ENCODE data around the gene CLEC2L. TPM values are rescaled to one million over a fixed set of nuclear protein-coding genes. Genes with fewer than 3 reads are reported as not detected.

CLEC2L gene
- total RNA-seq, 1 donor from 2014 or later = not detected

DNA sequence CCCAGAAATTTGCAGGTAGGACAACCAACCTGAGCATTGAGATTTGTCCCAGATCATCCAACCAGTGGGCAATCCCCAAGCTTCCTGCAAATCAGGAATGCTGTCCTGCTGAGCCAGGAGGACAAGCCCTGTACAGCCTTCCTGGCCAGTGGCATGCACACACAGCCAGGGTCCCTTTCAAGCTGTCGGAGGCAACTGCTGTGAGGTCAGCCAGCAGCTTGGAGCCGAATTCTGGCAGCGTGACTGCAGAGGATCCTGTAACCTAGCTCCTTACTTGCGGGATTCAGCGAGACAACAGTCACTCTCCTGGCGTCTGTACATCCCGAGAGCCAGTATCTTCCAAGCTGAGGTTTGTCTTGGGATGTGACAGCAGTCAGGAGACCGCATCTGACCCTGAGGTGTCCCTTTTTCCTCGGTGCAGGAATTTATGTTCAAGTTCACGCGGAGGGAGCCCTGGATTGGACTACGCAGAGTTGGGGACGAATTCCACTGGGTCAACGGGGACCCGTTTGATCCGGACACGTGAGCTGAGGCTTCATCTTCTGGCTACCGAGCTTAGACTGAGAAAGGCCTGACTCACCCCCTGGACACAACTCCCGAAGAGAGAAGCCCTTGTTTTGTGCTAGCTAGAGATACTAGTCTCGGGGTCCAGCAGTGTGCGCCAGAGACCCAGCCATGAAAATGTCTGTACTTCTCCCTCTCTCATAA lies 18.3 kb downstream of the CLEC2L start:
- Histone ChIP-seq H2AFZ (ENCODE audit: low read depth, low read length) (no peak overlapping the region), H3K4me1 (ENCODE audit: insufficient read depth, low read length) (no peaks in the 10 kb centered on the region), H3K9me3 (ENCODE audit: insufficient read depth, low read depth, low read length) (no peaks in the 10 kb centered on the region), H3K4me2 (ENCODE audit: low read length) (no peak overlapping the region), H3K79me2 (ENCODE audit: insufficient read depth, low read length) (no peaks in the 10 kb centered on the region), H3K27ac (ENCODE audit: low read depth, low read length) (no peak overlapping the region), H4K20me1 (ENCODE audit: insufficient read depth, low read length) (no peaks in the 10 kb centered on the region), H3K27me3 (ENCODE audit: insufficient read depth, low read length) (peaks cover 7% of the 10 kb centered on the region), H3K36me3 (ENCODE audit: insufficient read depth, low read length) (no peaks in the 10 kb centered on the region), H3K4me3 (ENCODE audit: insufficient read depth, low read depth, low read length) (no peak overlapping the region), H3K9ac (ENCODE audit: low read length) (no peak overlapping the region)
- DNase-seq (ENCODE audit: low read depth) (no peak), FAIRE-seq (no peak)
- Mint-ChIP-seq H3K27me3 (ENCODE audit: low read depth, unreplicated experiment) (peaks cover 40% of the 10 kb centered on the region), H3K36me3 (ENCODE audit: low read depth, unreplicated experiment) (no peaks in the 10 kb centered on the region), H3K27ac (ENCODE audit: unreplicated experiment) (no peak overlapping the region), H3K4me1 (ENCODE audit: low read depth, unreplicated experiment) (peaks cover 4% of the 10 kb centered on the region), H3K4me3 (ENCODE audit: unreplicated experiment) (no peak overlapping the region), H3K9me3 (ENCODE audit: unreplicated experiment) (peaks cover 3% of the 10 kb centered on the region)
- TF ChIP-seq, protein P1, sequence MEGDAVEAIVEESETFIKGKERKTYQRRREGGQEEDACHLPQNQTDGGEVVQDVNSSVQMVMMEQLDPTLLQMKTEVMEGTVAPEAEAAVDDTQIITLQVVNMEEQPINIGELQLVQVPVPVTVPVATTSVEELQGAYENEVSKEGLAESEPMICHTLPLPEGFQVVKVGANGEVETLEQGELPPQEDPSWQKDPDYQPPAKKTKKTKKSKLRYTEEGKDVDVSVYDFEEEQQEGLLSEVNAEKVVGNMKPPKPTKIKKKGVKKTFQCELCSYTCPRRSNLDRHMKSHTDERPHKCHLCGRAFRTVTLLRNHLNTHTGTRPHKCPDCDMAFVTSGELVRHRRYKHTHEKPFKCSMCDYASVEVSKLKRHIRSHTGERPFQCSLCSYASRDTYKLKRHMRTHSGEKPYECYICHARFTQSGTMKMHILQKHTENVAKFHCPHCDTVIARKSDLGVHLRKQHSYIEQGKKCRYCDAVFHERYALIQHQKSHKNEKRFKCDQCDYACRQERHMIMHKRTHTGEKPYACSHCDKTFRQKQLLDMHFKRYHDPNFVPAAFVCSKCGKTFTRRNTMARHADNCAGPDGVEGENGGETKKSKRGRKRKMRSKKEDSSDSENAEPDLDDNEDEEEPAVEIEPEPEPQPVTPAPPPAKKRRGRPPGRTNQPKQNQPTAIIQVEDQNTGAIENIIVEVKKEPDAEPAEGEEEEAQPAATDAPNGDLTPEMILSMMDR (IDR thresholded peaks at IDR 0.05; ENCODE audit: insufficient read depth, low read depth, low read length) = no peak
- TF ChIP-seq EZH2 (IDR thresholded peaks at IDR 0.05; ENCODE audit: insufficient read depth, low read length) = no peak

DNA sequence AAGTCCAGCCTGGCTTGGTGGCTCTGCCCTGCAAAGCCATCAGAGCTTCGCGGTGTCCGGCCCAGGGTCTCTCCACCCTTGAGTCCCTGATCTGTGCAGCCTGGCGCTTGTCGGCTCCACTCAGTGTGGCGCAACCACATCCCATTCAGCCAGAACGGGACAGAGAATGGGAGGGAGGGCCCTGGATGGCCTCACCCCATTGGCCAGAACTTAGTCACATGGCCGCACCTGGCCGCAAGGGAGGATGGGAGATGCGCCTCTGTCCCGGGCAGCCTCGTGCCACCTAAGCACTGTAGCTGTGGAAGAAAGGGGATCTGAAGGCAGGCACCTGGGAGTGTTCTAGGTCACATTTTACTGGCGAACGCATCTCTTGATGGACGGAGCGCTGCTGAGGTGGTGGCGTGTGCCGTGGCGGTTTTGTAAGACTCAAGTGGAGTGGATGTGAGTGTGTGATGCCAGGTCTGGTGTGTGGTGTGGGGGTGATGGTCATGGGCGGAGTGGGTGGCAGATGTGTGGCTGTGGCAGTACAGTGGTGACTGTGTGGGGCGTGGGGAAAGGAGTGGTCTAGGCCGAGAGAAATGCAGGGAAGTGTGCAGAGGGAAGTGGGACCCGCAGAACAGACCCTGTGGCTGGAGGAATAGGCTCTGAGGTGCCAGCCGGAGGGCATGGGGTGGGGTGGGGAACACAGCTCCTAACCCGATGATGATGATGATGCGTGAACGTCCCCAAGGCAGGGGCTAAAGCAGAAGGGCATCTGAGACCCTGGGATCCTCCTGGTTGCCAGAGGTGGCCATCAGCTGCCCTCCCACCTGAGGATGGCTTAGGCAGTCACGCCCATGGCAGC lies 19.0 kb downstream of the CLEC2L start:
- Histone ChIP-seq H4K20me1 (ENCODE audit: insufficient read depth, low read length) (no peaks in the 10 kb centered on the region), H2AFZ (ENCODE audit: low read depth, low read length) (no peak overlapping the region), H3K27ac (ENCODE audit: low read depth, low read length) (no peak overlapping the region), H3K27me3 (ENCODE audit: insufficient read depth, low read length) (peaks cover 7% of the 10 kb centered on the region), H3K9me3 (ENCODE audit: insufficient read depth, low read depth, low read length) (no peaks in the 10 kb centered on the region), H3K9ac (ENCODE audit: low read length) (no peak overlapping the region), H3K36me3 (ENCODE audit: insufficient read depth, low read length) (no peaks in the 10 kb centered on the region), H3K4me2 (ENCODE audit: low read length) (no peak overlapping the region), H3K4me3 (ENCODE audit: insufficient read depth, low read depth, low read length) (no peak overlapping the region), H3K4me1 (ENCODE audit: insufficient read depth, low read length) (no peaks in the 10 kb centered on the region), H3K79me2 (ENCODE audit: insufficient read depth, low read length) (no peaks in the 10 kb centered on the region)
- no peak overlapping the region for H3K4me3 Mint-ChIP-seq (ENCODE audit: unreplicated experiment)
- H3K27ac Mint-ChIP-seq (ENCODE audit: unreplicated experiment) = no peak overlapping the region
- H3K27me3 Mint-ChIP-seq (ENCODE audit: low read depth, unreplicated experiment) = peaks cover 36% of the 10 kb centered on the region
- H3K4me1 Mint-ChIP-seq (ENCODE audit: low read depth, unreplicated experiment) = no peaks in the 10 kb centered on the region
- peaks cover 3% of the 10 kb centered on the region for H3K9me3 Mint-ChIP-seq (ENCODE audit: unreplicated experiment)
- no peak for TF ChIP-seq EZH2 (IDR thresholded peaks at IDR 0.05; ENCODE audit: insufficient read depth, low read length)
- TF ChIP-seq, protein P1 (IDR thresholded peaks at IDR 0.05; ENCODE audit: insufficient read depth, low read depth, low read length) = no peak
- FAIRE-seq = no peak
- DNase-seq (ENCODE audit: low read depth) = no peak
- H3K36me3 Mint-ChIP-seq (ENCODE audit: low read depth, unreplicated experiment) = no peaks in the 10 kb centered on the region
